Right kidney (tissue), 9 donors: ENCODE data around the gene BACE2.
A peak's percentile ranks its signal among the peaks of the same experiment; 100 is the strongest.

Source experiments
- DNase-seq: peaks from one replicate; pipeline ENCODE4 v3.0.0-alpha.2; 2016
- long read RNA-seq, 8 donors: transcript quantifications; one replicate each; lab custom pipeline, GENCODE V29; 2026

The BACE2 gene
- long read RNA-seq, donor 1, transcript BACE2-202 (9 exons, 2,993 nt): major isoform, 10 of 16 reads
- long read RNA-seq, donor 1, partial matches to known transcripts: 5 of 16 reads
- long read RNA-seq, donor 1, other reads (novel, unspliced or antisense): 0 of 16 reads
- long read RNA-seq, donor 2, full-length matches to known transcripts: 4 of 13 reads
- long read RNA-seq, donor 2, partial matches to known transcripts: 9 of 13 reads
- long read RNA-seq, donor 2, other reads (novel, unspliced or antisense): 0 of 13 reads
- long read RNA-seq, donor 3, partial matches to known transcripts: 0 of 4 reads
- long read RNA-seq, donor 3, other reads (novel, unspliced or antisense): 0 of 4 reads
- long read RNA-seq, donor 4, transcript BACE2-202 (9 exons, 2,993 nt): major isoform, 8 of 9 reads
- long read RNA-seq, donor 4, partial matches to known transcripts: 0 of 9 reads
- long read RNA-seq, donor 4, other reads (novel, unspliced or antisense): 0 of 9 reads
- long read RNA-seq, donor 5, transcript BACE2-202 (9 exons, 2,993 nt): major isoform, 10 of 10 reads
- long read RNA-seq, donor 5, partial matches to known transcripts: 0 of 10 reads
- long read RNA-seq, donor 5, other reads (novel, unspliced or antisense): 0 of 10 reads
- long read RNA-seq, donor 6, transcript BACE2-202 (9 exons, 2,993 nt): major isoform, 9 of 9 reads
- long read RNA-seq, donor 6, partial matches to known transcripts: 0 of 9 reads
- long read RNA-seq, donor 6, other reads (novel, unspliced or antisense): 0 of 9 reads
- long read RNA-seq, donor 7, transcript BACE2-202 (9 exons, 2,993 nt): major isoform, 8 of 24 reads
- long read RNA-seq, donor 7, partial matches to known transcripts: 14 of 24 reads
- long read RNA-seq, donor 7, other reads (novel, unspliced or antisense): 0 of 24 reads
- long read RNA-seq, donor 8, partial matches to known transcripts: 0 of 4 reads
- long read RNA-seq, donor 8, other reads (novel, unspliced or antisense): 0 of 4 reads

GRCh38 chr21:41167348-41168342, at the start of gene BACE2:
Gene BACE2 (plus strand): TSS chr21:41168160. CDS start chr21:41168264, 104 bp downstream.
- peak; percentile 93 for DNase-seq

DNA sequence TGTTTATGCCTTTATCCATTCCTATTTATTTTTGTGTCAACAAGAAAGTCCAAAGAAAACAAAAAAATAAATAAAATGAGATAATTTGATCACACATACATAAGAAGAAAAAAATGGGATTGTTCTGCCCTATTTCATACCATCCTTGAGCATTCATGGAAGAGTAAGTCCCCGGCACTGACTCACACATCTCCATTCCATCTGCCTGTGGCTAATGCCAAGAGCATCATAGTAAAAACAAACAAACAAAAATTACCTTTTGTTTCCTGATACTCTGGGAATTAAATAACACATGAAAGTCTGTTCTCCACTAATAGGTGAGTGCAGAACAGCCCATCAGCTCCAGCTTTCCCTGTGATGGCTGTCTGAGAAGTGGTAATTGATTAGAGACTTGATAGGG, 48.1 kb upstream of the BACE2 start:
- DNase-seq: no peak

- DNase-seq: no peak
Measured at GRCh38 chr21:41120997-41121396, 47.0 kb upstream of the BACE2 start.

DNA sequence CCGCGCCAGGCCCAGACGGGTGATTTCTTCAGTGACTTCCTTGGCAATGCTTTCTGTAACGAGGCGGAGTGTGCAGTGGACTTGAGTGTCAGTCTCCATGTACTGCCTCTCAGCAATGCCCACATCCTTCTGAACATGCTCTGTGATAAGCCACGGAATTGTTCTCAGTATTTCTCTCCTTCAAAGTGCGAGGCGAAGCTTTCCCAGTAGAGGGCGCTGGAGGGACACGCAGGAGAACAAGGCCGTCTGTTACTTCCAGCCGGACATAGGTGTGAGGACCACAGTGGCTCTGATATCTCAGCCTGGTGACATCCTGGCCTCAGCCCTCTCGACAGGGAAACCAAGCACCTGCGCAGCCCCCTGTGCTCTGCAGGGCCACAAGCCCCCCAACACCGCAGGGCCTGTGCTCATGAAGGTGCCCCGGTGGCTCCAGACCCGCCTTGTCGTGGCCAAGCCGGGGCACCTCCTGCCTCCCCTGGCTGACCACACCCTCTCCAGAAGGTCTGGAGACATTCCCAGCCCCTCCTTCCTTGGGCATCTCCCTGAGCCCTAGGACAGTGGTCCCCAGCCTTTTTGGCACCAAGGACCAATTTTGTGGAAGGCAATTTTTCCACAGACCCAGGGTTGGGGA, 46.1 kb upstream of the BACE2 start:
- DNase-seq: peak; percentile 46

- no peak for DNase-seq
Measured at GRCh38 chr21:41124641-41125201, 43.2 kb upstream of the BACE2 start.

GRCh38 chr21:41128981-41129380, 39.0 kb upstream of the BACE2 start:
- DNase-seq: no peak

- no peak for DNase-seq
Measured at GRCh38 chr21:41130883-41131282, 37.1 kb upstream of the BACE2 start.

DNA sequence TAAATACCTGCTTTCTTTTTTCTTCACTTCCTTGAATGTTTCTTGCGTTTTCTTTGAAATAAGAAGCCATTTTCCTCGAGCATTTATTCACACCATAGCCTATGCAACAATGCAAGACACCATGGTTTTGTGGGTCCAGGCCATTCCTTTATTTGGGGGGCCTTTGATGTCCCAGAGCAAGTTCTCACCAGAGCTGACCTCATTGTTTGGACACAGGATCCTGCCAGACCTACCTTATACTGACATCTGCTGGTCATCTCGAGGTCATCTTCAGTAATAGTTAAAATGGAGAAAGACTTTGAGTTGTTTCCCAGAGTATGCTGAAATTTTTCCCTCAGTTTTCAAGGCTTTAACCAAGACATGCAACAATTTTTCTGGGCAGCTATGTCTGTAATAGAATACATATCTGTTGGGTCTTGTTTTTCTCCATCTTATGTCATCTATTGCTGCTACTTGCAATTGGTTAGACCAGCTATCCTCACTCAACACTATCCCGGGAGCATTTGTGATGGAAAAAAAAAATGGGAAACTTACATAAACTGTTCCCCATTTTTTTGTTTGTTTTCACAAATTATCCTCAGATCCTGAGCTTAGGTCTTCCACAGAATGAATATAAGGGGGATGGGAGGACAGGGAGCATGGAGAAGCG, 34.0 kb upstream of the BACE2 start:
- no peak for DNase-seq

DNA sequence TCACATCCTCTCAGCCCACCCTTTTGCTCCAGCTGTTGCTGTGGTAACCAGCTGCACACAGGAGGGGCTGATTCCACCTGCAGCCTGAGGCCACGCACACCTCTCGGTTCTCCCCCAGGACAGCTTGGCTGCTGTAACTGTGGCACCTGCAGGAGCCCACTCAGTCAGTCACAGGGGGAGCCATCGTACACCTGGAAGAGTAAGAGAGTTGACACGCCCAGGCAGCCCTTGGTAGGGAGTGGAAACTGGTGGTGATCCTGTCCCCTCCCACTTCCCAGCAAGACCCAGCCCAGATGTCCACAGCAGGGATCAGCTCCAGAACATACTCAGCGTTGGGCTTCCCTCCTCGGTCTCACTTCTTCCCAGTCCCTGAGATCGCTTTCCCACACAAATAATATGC, 32.2 kb upstream of the BACE2 start:
- no peak for DNase-seq

GRCh38 chr21:41136286-41136685, 31.7 kb upstream of the BACE2 start:
- no peak for DNase-seq

DNA sequence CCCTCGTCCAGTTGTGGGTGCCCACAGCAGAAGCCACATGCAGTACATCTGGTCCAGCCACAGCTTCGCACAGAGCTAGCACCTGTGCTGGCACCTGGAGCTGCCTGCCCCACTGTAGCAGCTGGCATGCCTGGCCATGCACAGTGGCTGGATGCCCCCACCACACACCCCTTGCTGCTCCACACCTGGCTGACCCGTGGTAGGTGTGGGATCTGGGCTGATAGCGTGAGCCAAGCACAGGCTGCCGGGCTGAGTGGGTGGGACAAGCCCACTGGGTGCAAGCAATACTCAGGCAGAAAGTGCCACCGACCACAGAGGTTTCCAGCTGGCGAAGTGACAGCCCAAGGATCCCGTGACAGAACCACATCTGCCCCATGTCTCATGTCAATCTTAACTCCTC, 30.6 kb upstream of the BACE2 start:
- no peak for DNase-seq

- DNase-seq: no peak
Measured at GRCh38 chr21:41137889-41138288, 30.1 kb upstream of the BACE2 start.

DNA sequence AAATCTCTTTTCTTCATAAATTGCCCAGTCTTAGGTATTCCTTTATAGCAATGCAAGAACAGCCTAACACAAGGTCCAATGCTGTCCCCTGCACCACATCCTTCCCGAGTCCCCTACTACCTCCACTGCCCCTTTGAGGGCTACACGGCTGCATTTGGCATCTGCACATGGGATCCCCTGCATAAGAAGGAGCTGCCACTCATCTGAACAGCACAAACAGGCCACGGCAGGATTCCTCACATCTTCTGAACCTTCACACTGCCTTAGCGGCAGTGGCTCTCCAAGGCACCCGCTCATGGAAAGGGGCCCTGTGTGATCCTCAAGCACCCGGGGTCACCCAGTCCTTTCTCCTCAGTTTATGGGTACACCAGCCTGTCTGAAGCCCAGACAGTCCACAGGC, 29.2 kb upstream of the BACE2 start:
- DNase-seq: no peak

DNA sequence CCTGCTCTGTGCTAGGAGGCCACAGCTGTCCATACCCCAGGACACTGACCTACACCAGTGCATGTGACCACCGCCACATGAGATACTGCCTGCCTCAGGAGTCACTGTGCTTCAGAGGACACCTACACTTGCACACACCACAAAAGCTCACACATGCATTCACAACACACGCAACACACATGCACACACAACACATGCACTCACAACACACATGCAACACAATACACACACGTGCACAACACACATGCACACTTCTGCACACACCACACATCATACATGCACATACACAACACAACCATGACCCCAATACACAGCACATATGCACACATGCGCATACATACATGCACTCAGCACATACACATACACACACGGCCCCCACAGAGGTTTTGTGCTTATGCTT, 28.7 kb upstream of the BACE2 start:
- no peak for DNase-seq

GRCh38 chr21:41139951-41140350, 28.0 kb upstream of the BACE2 start:
- DNase-seq: no peak

GRCh38 chr21:41141031-41141457, 26.9 kb upstream of the BACE2 start:
- no peak for DNase-seq

DNA sequence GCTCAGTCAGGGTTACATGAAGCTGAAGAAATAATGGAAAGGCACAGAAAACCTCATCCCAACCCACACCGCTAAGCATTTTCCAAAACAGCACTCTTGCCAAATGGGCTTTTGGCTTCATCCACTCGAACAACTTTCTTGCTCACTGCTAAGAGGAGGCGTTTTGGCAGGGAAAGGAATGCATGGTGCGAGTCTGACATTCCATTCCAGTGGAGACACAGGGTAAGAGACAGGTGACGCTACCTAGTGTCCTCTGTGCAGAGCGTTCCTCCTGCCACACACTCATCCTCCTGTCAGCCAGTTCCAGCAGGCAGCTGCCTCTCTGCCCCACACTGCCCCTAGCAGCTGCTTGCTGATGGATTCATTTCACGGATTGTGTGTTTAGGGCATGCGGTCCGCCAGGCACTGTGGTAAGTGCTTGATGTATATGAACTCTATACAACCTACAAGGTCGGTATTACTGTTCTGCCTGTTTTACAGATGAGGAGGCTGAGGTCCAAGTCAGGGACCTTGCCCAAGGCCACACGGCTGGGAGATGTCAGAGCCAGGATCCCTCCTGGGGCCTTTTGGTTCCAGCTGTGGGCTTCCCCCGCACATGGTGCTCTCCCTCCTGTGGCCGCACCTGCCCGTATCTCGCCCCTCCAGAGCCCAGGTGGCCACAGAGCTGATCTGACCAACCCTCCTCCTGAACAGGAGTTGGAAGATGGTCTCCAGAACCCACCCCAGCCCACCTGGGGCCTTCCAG, 25.7 kb upstream of the BACE2 start:
- no peak for DNase-seq

- no peak for DNase-seq
Measured at GRCh38 chr21:41143596-41144325, 24.2 kb upstream of the BACE2 start.
